Breast epithelium (tissue), 3 donors: ENCODE data around the gene ZNF423.

Experiments
- CTCF ChIP-seq, 3 donors: fragments of 450-650 bp; IDR thresholded peaks; one replicate each; pipeline ENCODE4 v1.5.1; 2016 to 2017; ENCODE audit warnings: antibody characterized with exemption in 3 of 3, mild to moderate bottlenecking in 3 of 3, moderate library complexity in 3 of 3
- POLR2A ChIP-seq: fragments of 450-650 bp; IDR thresholded peaks from one replicate; pipeline ENCODE4 v1.6.1; 2016; ENCODE audit warnings: antibody characterized with exemption, mild to moderate bottlenecking, moderate library complexity
- POLR2AphosphoS5 ChIP-seq, 3 donors: sonication (generic); formaldehyde crosslinking; IDR thresholded peaks; one replicate each; pipeline ENCODE4 v1.6.1; 2017; ENCODE audit warnings: antibody characterized with exemption in 3 of 3

- no peak for TF ChIP-seq POLR2A
- TF ChIP-seq CTCF (IDR thresholded peaks at IDR 0.05), result no peak
- no peak for TF ChIP-seq POLR2AphosphoS5 (IDR thresholded peaks at IDR 0.05)
Measured at GRCh38 chr16:49586466-49587450, 269.2 kb downstream of the ZNF423 start.
